Measurements from ENCODE around the gene KCNJ6. TPM values are rescaled to one million over a fixed set of nuclear protein-coding genes. Genes with fewer than 3 reads are reported as not detected.

Gene KCNJ6
- total RNA-seq, 1 experiment from 2014 or later, result 0.05 TPM

DNA sequence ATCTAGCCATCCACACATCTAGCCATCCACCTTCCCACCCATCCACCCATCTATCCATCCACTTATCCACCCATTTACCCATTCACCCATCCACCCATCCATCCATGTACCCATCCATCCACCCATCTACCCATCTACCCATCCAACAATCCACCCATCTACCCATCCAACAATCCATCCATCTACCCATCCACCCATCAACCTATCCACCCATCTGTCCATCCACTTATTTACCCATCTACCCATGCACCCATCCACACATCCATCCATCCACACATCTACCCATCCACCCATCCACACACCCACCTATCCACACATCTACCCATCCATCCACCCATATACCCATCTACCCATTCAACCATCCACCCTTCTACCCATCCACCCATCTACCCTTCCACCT is 311.3 kb downstream of the KCNJ6 start:
- CTCF ChIA-PET, result no interaction called here
- TF ChIP-seq, protein P1, sequence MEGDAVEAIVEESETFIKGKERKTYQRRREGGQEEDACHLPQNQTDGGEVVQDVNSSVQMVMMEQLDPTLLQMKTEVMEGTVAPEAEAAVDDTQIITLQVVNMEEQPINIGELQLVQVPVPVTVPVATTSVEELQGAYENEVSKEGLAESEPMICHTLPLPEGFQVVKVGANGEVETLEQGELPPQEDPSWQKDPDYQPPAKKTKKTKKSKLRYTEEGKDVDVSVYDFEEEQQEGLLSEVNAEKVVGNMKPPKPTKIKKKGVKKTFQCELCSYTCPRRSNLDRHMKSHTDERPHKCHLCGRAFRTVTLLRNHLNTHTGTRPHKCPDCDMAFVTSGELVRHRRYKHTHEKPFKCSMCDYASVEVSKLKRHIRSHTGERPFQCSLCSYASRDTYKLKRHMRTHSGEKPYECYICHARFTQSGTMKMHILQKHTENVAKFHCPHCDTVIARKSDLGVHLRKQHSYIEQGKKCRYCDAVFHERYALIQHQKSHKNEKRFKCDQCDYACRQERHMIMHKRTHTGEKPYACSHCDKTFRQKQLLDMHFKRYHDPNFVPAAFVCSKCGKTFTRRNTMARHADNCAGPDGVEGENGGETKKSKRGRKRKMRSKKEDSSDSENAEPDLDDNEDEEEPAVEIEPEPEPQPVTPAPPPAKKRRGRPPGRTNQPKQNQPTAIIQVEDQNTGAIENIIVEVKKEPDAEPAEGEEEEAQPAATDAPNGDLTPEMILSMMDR (IDR thresholded peaks at IDR 0.05; ENCODE audit: unreplicated experiment), result no peak
- no peaks in the 10 kb centered on the region for H3K36me3 Mint-ChIP-seq (ENCODE audit: insufficient read depth, unreplicated experiment)
- peaks cover 3% of the 10 kb centered on the region for H3K9me3 Mint-ChIP-seq (ENCODE audit: low read depth, unreplicated experiment)
- no peaks in the 10 kb centered on the region for H3K4me1 Mint-ChIP-seq (ENCODE audit: low read depth, unreplicated experiment)
- H3K27ac Mint-ChIP-seq (ENCODE audit: unreplicated experiment), result no peak overlapping the region
- DNase-seq, result no peak
- H3K4me3 Mint-ChIP-seq (ENCODE audit: low read depth, unreplicated experiment), result no peak overlapping the region
- H3K27me3 Mint-ChIP-seq (ENCODE audit: unreplicated experiment), result peaks cover 17% of the 10 kb centered on the region
- no TSS peak for BruUV-seq (replicated peaks)
- intact Hi-C loops (cut with micrococcal nuclease; ENCODE audit: unreplicated experiment), result no loop called here

DNA sequence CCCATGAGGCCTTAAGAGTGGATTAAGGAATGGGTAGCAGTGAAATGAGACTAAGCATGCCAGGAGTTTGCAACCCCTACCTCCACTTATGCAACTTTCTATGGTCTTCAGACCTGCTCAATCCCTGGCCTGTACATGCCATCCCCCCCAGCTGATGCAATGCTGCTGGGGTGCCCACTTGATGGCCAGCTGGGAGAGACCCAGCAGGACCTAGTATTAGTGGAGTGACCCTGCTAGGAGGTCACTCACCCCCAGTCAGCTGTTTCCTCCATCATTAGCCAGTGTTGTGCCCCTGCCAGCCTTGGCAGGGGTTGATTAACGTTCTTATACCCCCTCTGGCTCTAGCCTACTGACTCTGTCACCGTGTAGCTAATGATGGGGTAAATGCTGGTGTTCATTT is 313.1 kb downstream of the KCNJ6 start:
- TF ChIP-seq, protein P1 (IDR thresholded peaks at IDR 0.05; ENCODE audit: unreplicated experiment), result no peak
- H3K27me3 Mint-ChIP-seq (ENCODE audit: unreplicated experiment), result peaks cover 17% of the 10 kb centered on the region
- peaks cover 6% of the 10 kb centered on the region for H3K9me3 Mint-ChIP-seq (ENCODE audit: low read depth, unreplicated experiment)
- CTCF ChIA-PET, result no interaction called here
- H3K36me3 Mint-ChIP-seq (ENCODE audit: insufficient read depth, unreplicated experiment), result no peaks in the 10 kb centered on the region
- BruUV-seq (replicated peaks), result no TSS peak
- H3K27ac Mint-ChIP-seq (ENCODE audit: unreplicated experiment), result no peak overlapping the region
- intact Hi-C loops (cut with micrococcal nuclease; ENCODE audit: unreplicated experiment), result no loop called here
- H3K4me1 Mint-ChIP-seq (ENCODE audit: low read depth, unreplicated experiment), result no peaks in the 10 kb centered on the region
- DNase-seq, result no peak
- no peak overlapping the region for H3K4me3 Mint-ChIP-seq (ENCODE audit: low read depth, unreplicated experiment)

DNA sequence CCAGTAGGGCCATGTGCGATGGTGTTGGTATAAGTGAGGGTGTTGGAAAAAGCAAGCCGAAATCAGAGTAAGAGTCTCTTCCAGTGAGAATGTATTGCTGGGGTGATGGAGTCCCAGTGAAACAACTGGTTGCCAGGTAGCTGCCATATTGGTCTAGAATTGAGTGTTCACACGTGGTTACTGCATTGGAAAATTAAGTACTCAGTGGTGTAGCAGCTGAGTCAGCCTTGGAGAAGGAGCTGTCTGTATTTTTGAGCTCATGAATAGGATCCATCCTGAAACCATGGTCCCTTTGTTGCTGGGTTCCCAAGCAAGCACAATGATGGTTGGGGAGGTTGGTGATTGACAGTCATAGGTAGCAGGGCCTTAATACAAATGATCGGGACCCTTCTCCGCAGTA is 314.3 kb downstream of the KCNJ6 start:
- no peak for DNase-seq
- BruUV-seq (replicated peaks), result no TSS peak

DNA sequence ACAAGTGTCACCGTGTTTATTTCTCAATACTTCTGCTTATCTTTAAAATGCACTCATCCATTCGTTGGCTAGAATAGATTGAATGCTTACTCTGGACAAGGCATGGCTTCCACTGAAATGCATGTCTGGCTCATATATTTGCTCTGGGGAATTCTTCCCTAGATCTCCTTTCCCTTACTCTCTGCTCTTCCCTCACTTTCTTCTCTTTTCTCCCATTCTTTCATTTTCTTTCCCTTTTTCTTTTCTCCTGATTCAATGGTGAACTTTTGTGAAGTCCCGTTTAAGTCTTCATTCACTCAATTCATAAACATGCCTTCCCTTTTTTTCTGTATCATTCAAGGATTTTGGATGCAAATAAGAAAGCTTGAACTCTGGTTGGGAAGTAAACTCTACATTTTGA is 315.2 kb downstream of the KCNJ6 start:
- Mint-ChIP-seq H3K36me3 (ENCODE audit: insufficient read depth, unreplicated experiment) (no peaks in the 10 kb centered on the region), H3K9me3 (ENCODE audit: low read depth, unreplicated experiment) (peaks cover 8% of the 10 kb centered on the region), H3K27me3 (ENCODE audit: unreplicated experiment) (peaks cover 12% of the 10 kb centered on the region), H3K27ac (ENCODE audit: unreplicated experiment) (no peak overlapping the region), H3K4me3 (ENCODE audit: low read depth, unreplicated experiment) (no peak overlapping the region), H3K4me1 (ENCODE audit: low read depth, unreplicated experiment) (no peaks in the 10 kb centered on the region)
- no peak for DNase-seq
- TF ChIP-seq, protein P1 (IDR thresholded peaks at IDR 0.05; ENCODE audit: unreplicated experiment), result no peak
- BruUV-seq (replicated peaks), result no TSS peak
- intact Hi-C loops (cut with micrococcal nuclease; ENCODE audit: unreplicated experiment), result no loop called here
- CTCF ChIA-PET, result no interaction called here

More for the DNA sequence above, 314.3 kb downstream of the KCNJ6 start:
- no peak overlapping the region for H3K4me3 Mint-ChIP-seq (ENCODE audit: low read depth, unreplicated experiment)
- TF ChIP-seq, protein P1 (IDR thresholded peaks at IDR 0.05; ENCODE audit: unreplicated experiment), result no peak
- CTCF ChIA-PET, result no interaction called here
- H3K4me1 Mint-ChIP-seq (ENCODE audit: low read depth, unreplicated experiment), result no peaks in the 10 kb centered on the region
- peaks cover 17% of the 10 kb centered on the region for H3K27me3 Mint-ChIP-seq (ENCODE audit: unreplicated experiment)
- intact Hi-C loops (cut with micrococcal nuclease; ENCODE audit: unreplicated experiment), result no loop called here
- H3K27ac Mint-ChIP-seq (ENCODE audit: unreplicated experiment), result no peak overlapping the region
- peaks cover 6% of the 10 kb centered on the region for H3K9me3 Mint-ChIP-seq (ENCODE audit: low read depth, unreplicated experiment)
- no peaks in the 10 kb centered on the region for H3K36me3 Mint-ChIP-seq (ENCODE audit: insufficient read depth, unreplicated experiment)
